ENCODE measurements around the gene TBX19. TPM values are rescaled to one million over a fixed set of nuclear protein-coding genes. Genes with fewer than 3 reads are reported as not detected.

The TBX19 gene
- total and polyA plus RNA-seq, 2 donors (not counting 1 experiment from before 2014, with no cell fraction given), result 6.3 to 7.0 TPM

DNA sequence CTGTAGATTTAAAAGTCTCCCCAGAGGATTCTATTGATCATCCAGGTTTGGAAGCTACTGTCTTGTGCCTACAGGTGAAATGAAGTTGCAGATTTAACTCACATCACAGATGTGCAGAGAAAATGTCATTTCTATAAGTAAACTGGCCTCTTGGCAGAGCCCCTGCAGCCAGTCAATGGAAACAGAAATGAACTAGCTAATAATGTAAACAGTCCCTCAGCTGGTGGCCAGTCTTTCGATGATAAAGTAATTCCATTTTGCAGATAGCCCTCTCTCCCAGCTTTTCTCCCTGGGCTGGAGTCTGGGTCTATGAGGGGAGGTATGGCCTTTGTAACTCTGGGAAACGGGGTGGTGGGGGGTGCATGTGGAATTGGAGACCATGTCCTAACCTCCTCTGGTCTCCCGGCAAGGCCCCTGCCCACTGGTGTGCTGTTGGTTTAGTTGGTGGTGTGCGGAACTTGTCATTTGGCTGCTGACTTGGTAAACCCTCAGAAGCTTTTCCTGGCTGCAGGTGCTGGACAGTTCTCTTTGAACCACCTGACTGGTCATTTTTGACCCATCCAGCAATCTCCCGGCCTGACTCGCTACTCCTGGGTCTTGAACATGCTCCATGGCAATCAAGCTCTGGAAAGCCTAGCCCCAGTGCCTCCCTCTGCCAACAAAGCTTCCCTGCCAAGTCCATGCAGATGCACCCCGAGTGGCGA lies 14.9 kb downstream of the TBX19 start:
- Histone ChIP-seq H3K9ac (ENCODE audit: low read length) (no peak overlapping the region), H4K20me1 (ENCODE audit: control insufficient read depth, insufficient read depth, low read length, poor library complexity, severe bottlenecking) (no peaks in the 10 kb centered on the region), H3K9me3 (ENCODE audit: control extremely low read depth in 1 of 3, control insufficient read depth in 2 of 3, insufficient read depth in 1 of 3, low read length in 2 of 3) (no peaks in the 10 kb centered on the region), H3K27ac (ENCODE audit: low read length in 2 of 2) (no peak overlapping the region), H3K79me2 (ENCODE audit: control insufficient read depth, insufficient read depth, low read length) (no peaks in the 10 kb centered on the region), H3K36me3 (replicated peaks in 1 of 2; ENCODE audit: control extremely low read depth in 1 of 2, control insufficient read depth in 1 of 2, extremely low read depth in 1 of 2, insufficient read depth in 2 of 2, low read length in 1 of 2) (peaks cover under 1 to 3% of the 10 kb centered on the region in 2 experiments), H3K27me3 (replicated peaks in 1 of 4; ENCODE audit: control extremely low read depth in 1 of 4, control insufficient read depth in 3 of 4, insufficient read depth in 4 of 4, low read length in 3 of 4) (no peaks in the 10 kb centered on the region), H2AFZ (ENCODE audit: insufficient read depth, low read depth, low read length, poor library complexity, severe bottlenecking) (no peak overlapping the region), H3K4me2 (replicated peaks; ENCODE audit: low read depth, low read length, poor library complexity, severe bottlenecking) (no peak overlapping the region), H3K4me1 (ENCODE audit: control insufficient read depth in 2 of 2, insufficient read depth in 2 of 2, low read length in 2 of 2) (no peaks in the 10 kb centered on the region), H3K4me3 (ENCODE audit: control extremely low read depth in 1 of 5, extremely low read depth in 1 of 5, insufficient read depth in 1 of 5, low read depth in 2 of 5, low read length in 4 of 5) (no peak overlapping the region)
- POLR2A ChIA-PET, result no interaction called here
- DNase-seq, result no peak
- TF ChIP-seq EZH2 (IDR thresholded peaks at IDR 0.05; ENCODE audit: borderline replicate concordance, insufficient read depth, low read depth, low read length, poor library complexity, severe bottlenecking), result no peak
- TF ChIP-seq CTCF (IDR thresholded peaks at IDR 0.05), result no peak
- Mint-ChIP-seq H3K4me1 (no peaks in the 10 kb centered on the region), H3K9me3 (ENCODE audit: insufficient read depth) (no peaks in the 10 kb centered on the region), H3K27me3 (no peaks in the 10 kb centered on the region), H3K4me3 (no peak overlapping the region), H3K27ac (no peak overlapping the region)
- intact Hi-C loops (cut with micrococcal nuclease), result no loop called here
- ATAC-seq (ENCODE audit: low read depth), result no peak
- 91% methylated on average over 7 of the region's 8 CpGs for WGBS (ENCODE audit: insufficient coverage)
- CTCF ChIA-PET, result no interaction called here

- Mint-ChIP-seq H3K27me3 (no peaks in the 10 kb centered on the region), H3K4me1 (no peaks in the 10 kb centered on the region), H3K9me3 (ENCODE audit: insufficient read depth) (no peaks in the 10 kb centered on the region), H3K4me3 (no peak overlapping the region), H3K27ac (no peak overlapping the region)
- H3K4me1 ChIP-seq (ENCODE audit: control insufficient read depth in 2 of 2, insufficient read depth in 2 of 2, low read length in 2 of 2), result no peaks in the 10 kb centered on the region
- DNase-seq (no peak), ATAC-seq (ENCODE audit: low read depth) (no peak)
- H2AFZ ChIP-seq (ENCODE audit: insufficient read depth, low read depth, low read length, poor library complexity, severe bottlenecking), result no peak overlapping the region
- TF ChIP-seq EZH2 (IDR thresholded peaks at IDR 0.05; ENCODE audit: borderline replicate concordance, insufficient read depth, low read depth, low read length, poor library complexity, severe bottlenecking) (no peak), CTCF (IDR thresholded peaks at IDR 0.05) (no peak)
- no peaks in the 10 kb centered on the region for H4K20me1 ChIP-seq (ENCODE audit: control insufficient read depth, insufficient read depth, low read length, poor library complexity, severe bottlenecking)
- H3K4me3 ChIP-seq (ENCODE audit: control extremely low read depth in 1 of 5, extremely low read depth in 1 of 5, insufficient read depth in 1 of 5, low read depth in 2 of 5, low read length in 4 of 5), result no peak overlapping the region
- H3K9ac ChIP-seq (ENCODE audit: low read length), result no peak overlapping the region
- peaks cover 1 to 3% of the 10 kb centered on the region in 2 experiments for H3K36me3 ChIP-seq (replicated peaks in 1 of 2; ENCODE audit: control extremely low read depth in 1 of 2, control insufficient read depth in 1 of 2, extremely low read depth in 1 of 2, insufficient read depth in 2 of 2, low read length in 1 of 2)
- ChIA-PET CTCF (no interaction called here), POLR2A (no interaction called here)
- intact Hi-C loops (cut with micrococcal nuclease), result no loop called here
- H3K79me2 ChIP-seq (ENCODE audit: control insufficient read depth, insufficient read depth, low read length), result no peaks in the 10 kb centered on the region
- 100% methylated on average over 1 of the region's 7 CpGs for WGBS (ENCODE audit: insufficient coverage)
- no peak overlapping the region for H3K4me2 ChIP-seq (replicated peaks; ENCODE audit: low read depth, low read length, poor library complexity, severe bottlenecking)
- no peak overlapping the region for H3K27ac ChIP-seq (ENCODE audit: low read length in 2 of 2)
- H3K9me3 ChIP-seq (ENCODE audit: control extremely low read depth in 1 of 3, control insufficient read depth in 2 of 3, insufficient read depth in 1 of 3, low read length in 2 of 3), result no peaks in the 10 kb centered on the region
- no peaks in the 10 kb centered on the region for H3K27me3 ChIP-seq (replicated peaks in 1 of 4; ENCODE audit: control extremely low read depth in 1 of 4, control insufficient read depth in 3 of 4, insufficient read depth in 4 of 4, low read length in 3 of 4)
These were observed 16.5 kb downstream of the TBX19 start for GRCh38 chr1:168297019-168297730.
